SU-DHL-6 (cell line): Measurements from ENCODE around the gene NFIA.

Source experiments
- H2AFZ ChIP-seq: fragments of 200-600 bp; sonication (generic); 2 replicates; pipeline ENCODE4 v1.6.1; 2014; ENCODE audit warnings: low read depth, mild to moderate bottlenecking, moderate library complexity, mixed read lengths, antibody characterized with exemption, low read length; ENCODE audit not compliant: severe bottlenecking
- H3F3A ChIP-seq: fragments of 200-600 bp; shearing (Covaris generic); 2 replicates; pipeline ENCODE4 v1.6.0; 2016; ENCODE audit warnings: antibody characterized with exemption, mild to moderate bottlenecking; ENCODE audit not compliant: insufficient read depth
- H3K27ac ChIP-seq: fragments of 200-600 bp; sonication (generic); 2 replicates; pipeline ENCODE4 v1.5.1; 2016; ENCODE audit warnings: low read depth, mild to moderate bottlenecking, low read length, moderate library complexity, mixed read lengths
- H3K27me3 ChIP-seq: fragments of 200-600 bp; sonication (generic), shearing (Covaris generic); 2 replicates; pipeline ENCODE4 v1.6.0; 2014; ENCODE audit warnings: mild to moderate bottlenecking, low read length
- H3K36me3 ChIP-seq: fragments of 200-600 bp; sonication (generic); 2 replicates; pipeline ENCODE4 v1.6.1; 2014; ENCODE audit warnings: mild to moderate bottlenecking, low read length, mixed read lengths
- H3K4me2 ChIP-seq: fragments of 300-600, 200-600 bp; shearing (Covaris generic), sonication (generic); 2 replicates; pipeline ENCODE4 v1.6.0; 2014; ENCODE audit warnings: low read length, low read depth, mild to moderate bottlenecking; ENCODE audit not compliant: poor library complexity, severe bottlenecking
- H3K4me3 ChIP-seq: fragments of 200-600 bp; sonication (generic); 2 replicates; pipeline ENCODE4 v1.5.1; 2014; ENCODE audit warnings: antibody characterized with exemption, low read length, mild to moderate bottlenecking, mixed read lengths; ENCODE audit not compliant: insufficient read depth, poor library complexity, severe bottlenecking
- H3K79me2 ChIP-seq: fragments of 200-600 bp; sonication (generic); 2 replicates; pipeline ENCODE4 v1.6.1; 2014; ENCODE audit warnings: mild to moderate bottlenecking, low read length, moderate library complexity; ENCODE audit not compliant: insufficient read depth
- H3K9ac ChIP-seq: fragments of 200-600 bp; sonication (generic); 2 replicates; pipeline ENCODE4 v1.7.0; 2014; ENCODE audit warnings: mild to moderate bottlenecking, low read length
- H3K9me2 ChIP-seq: fragments of 200-600 bp; sonication (generic); replicated peaks from 2 replicates; pipeline ENCODE4 v1.6.1; 2014; ENCODE audit warnings: low read length; ENCODE audit not compliant: insufficient read depth
- H3K9me3 ChIP-seq: fragments of 200-600 bp; sonication (generic); 2 replicates; pipeline ENCODE4 v1.6.1; 2014; ENCODE audit warnings: low read length, mixed read lengths; ENCODE audit not compliant: insufficient read depth
- H4K20me1 ChIP-seq: fragments of 200-600 bp; sonication (generic); 2 replicates; pipeline ENCODE4 v1.6.1; 2014; ENCODE audit warnings: low read depth, mild to moderate bottlenecking, antibody characterized with exemption, low read length, moderate library complexity, mixed read lengths
- EZH2phosphoT487 ChIP-seq: fragments of 200-600 bp; sonication (generic), shearing (Covaris generic); conservative IDR thresholded peaks from 2 replicates; pipeline ENCODE4 v1.6.1; 2018; ENCODE audit warnings: mild to moderate bottlenecking, antibody characterized with exemption, low read length, moderate library complexity, mixed read lengths
- TF ChIP-seq, protein P1 (sequence below): fragments of 200-600 bp; sonication (generic); IDR thresholded peaks from one replicate; pipeline ENCODE4 v1.5.1; 2017; ENCODE audit warnings: antibody characterized with exemption, mild to moderate bottlenecking, low read length, moderate library complexity; ENCODE audit not compliant: insufficient read depth, poor library complexity, severe bottlenecking

The NFIA gene

DNA sequence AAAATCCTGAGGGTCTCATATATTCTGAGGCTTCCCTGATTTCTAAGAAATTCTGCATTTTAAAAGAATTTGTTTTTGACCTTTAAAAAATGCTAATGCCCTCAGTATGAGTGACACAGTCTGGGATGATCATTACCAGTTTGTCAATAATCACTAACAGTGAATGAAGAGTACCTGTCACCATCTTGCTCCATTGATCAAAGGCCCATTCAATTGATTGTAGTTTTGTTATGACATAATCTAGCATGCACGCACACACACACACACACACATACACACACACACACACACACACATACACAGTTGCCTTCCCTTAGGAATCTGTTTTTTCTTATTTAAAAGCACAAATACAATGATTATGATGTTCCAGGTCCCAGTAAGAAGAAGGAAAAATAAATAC is 250.4 kb downstream of the NFIA start:
- H3K36me3 ChIP-seq = no peaks in the 10 kb centered on the region
- no peak overlapping the region for H3K4me2 ChIP-seq
- H3K9me3 ChIP-seq = no peaks in the 10 kb centered on the region
- H3K4me3 ChIP-seq = no peak overlapping the region
- no peaks in the 10 kb centered on the region for H3K9me2 ChIP-seq
- no peak overlapping the region for H3K27ac ChIP-seq
- no peaks in the 10 kb centered on the region for H3F3A ChIP-seq
- no peak overlapping the region for H2AFZ ChIP-seq
- TF ChIP-seq, protein P1, sequence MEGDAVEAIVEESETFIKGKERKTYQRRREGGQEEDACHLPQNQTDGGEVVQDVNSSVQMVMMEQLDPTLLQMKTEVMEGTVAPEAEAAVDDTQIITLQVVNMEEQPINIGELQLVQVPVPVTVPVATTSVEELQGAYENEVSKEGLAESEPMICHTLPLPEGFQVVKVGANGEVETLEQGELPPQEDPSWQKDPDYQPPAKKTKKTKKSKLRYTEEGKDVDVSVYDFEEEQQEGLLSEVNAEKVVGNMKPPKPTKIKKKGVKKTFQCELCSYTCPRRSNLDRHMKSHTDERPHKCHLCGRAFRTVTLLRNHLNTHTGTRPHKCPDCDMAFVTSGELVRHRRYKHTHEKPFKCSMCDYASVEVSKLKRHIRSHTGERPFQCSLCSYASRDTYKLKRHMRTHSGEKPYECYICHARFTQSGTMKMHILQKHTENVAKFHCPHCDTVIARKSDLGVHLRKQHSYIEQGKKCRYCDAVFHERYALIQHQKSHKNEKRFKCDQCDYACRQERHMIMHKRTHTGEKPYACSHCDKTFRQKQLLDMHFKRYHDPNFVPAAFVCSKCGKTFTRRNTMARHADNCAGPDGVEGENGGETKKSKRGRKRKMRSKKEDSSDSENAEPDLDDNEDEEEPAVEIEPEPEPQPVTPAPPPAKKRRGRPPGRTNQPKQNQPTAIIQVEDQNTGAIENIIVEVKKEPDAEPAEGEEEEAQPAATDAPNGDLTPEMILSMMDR = no peak
- no peak for TF ChIP-seq EZH2phosphoT487
- no peaks in the 10 kb centered on the region for H3K79me2 ChIP-seq
- no peaks in the 10 kb centered on the region for H3K27me3 ChIP-seq
- H4K20me1 ChIP-seq = no peaks in the 10 kb centered on the region
- H3K9ac ChIP-seq = no peak overlapping the region

DNA sequence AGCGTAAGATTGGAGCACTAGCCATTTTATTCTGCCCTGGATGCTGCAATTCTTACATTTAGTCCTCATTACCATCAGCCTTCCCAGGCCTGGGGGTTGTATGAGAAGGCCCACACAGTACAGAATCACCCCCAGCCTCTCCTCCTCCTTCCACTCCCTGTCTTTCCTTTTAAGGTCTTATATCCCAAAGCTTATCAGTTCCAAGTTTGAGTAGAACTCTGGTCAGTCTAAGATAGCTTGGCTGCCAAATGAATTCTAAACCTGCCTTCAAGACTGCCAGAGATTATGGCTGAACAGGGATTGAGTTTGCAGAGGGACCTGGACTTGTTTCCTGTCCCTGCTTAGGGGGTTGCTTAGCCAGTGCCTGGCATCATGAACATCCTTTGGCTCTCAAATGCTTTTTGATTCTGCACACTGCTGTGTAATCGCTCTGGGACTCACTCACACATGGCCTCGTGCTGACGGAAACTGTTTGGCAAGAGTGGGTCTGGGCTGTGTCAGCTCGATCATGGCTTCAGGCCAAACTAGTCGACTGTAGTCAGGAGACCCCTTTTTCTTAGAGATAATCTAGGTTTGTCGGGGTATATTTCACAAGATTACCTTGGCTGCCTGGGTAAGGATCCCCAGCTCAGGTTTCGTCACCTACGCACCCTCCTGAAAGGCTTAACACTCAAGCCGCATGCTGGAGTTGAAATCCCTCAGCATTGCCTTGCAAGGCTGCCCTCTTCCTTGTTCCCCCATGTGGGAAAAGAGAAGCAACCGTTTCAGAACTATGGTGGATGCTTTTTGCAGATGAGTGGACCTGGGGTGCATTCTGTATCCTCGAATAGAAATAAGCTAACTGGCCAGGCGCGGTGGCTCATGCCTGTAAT is 252.6 kb downstream of the NFIA start:
- Histone ChIP-seq H3K36me3 (no peaks in the 10 kb centered on the region), H4K20me1 (no peaks in the 10 kb centered on the region), H3F3A (no peaks in the 10 kb centered on the region), H3K79me2 (no peaks in the 10 kb centered on the region), H3K27me3 (no peaks in the 10 kb centered on the region), H2AFZ (no peak overlapping the region), H3K9ac (no peak overlapping the region), H3K27ac (no peak overlapping the region), H3K4me2 (no peak overlapping the region), H3K9me2 (no peaks in the 10 kb centered on the region), H3K9me3 (no peaks in the 10 kb centered on the region), H3K4me3 (no peak overlapping the region)
- TF ChIP-seq EZH2phosphoT487 = no peak
- TF ChIP-seq, protein P1 = no peak

DNA sequence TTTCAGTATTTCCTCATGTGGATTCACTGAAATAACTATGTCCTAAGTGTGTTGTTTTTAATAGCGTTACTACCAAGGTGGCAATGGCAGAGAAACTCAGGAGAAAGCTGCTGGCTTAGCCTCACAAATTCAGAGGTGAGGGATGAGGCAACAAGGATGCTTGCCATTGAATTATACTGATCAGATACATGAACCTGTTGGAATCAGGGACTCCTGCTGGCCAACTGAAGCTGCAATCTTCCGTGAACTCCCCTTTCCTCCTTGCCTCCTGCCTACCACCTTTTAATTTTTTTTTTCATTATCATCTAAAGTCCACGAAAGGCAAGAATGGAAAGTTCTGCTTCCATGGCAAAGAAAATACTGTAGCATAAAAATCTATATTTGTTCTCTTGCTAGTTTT is 254.7 kb downstream of the NFIA start:
- no peaks in the 10 kb centered on the region for H3K36me3 ChIP-seq
- no peaks in the 10 kb centered on the region for H3K27me3 ChIP-seq
- no peaks in the 10 kb centered on the region for H4K20me1 ChIP-seq
- H3K4me3 ChIP-seq = no peak overlapping the region
- TF ChIP-seq EZH2phosphoT487 = no peak
- TF ChIP-seq, protein P1 = no peak
- no peak overlapping the region for H3K4me2 ChIP-seq
- no peaks in the 10 kb centered on the region for H3F3A ChIP-seq
- H3K9me2 ChIP-seq = no peaks in the 10 kb centered on the region
- H3K27ac ChIP-seq = no peak overlapping the region
- H3K9ac ChIP-seq = no peak overlapping the region
- H3K79me2 ChIP-seq = no peaks in the 10 kb centered on the region
- no peaks in the 10 kb centered on the region for H3K9me3 ChIP-seq
- H2AFZ ChIP-seq = no peak overlapping the region
